GM19372 (cell line): ENCODE results near the gene NIPA2.

Experiments used
- ATAC-seq: cut with Tn5 transposase; IDR thresholded peaks from one replicate; pipeline ENCODE4 v1.9.1; 2021; ENCODE audit warnings: mild to moderate bottlenecking, low read depth, moderate library complexity; ENCODE audit not compliant: unreplicated experiment

NIPA2 gene

DNA sequence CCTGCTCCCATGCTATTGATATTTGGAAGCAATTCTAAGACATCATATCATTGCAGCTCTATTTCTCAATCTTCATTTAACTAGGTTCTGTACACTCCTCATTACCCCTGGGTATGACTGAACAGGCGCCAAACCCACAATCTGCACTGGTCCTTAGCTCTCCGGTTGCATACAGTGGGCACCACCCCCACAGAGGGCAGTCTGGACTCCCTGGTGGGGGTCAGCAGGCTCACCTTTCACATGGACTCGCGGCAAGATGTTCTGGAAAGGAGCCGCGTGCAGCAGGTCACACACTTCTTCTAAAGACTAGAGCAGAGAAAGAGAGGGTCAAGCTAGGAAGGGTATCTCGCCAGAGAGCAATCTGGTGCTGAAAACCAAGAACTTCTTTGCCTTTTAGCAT is 36.5 kb downstream of the NIPA2 start:
- no peak for ATAC-seq

- ATAC-seq: no peak
These were observed 38.7 kb downstream of the NIPA2 start for GRCh38 chr15:22877117-22877516.

- no peak for ATAC-seq
These were observed 39.1 kb downstream of the NIPA2 start for GRCh38 chr15:22877607-22878006.

DNA sequence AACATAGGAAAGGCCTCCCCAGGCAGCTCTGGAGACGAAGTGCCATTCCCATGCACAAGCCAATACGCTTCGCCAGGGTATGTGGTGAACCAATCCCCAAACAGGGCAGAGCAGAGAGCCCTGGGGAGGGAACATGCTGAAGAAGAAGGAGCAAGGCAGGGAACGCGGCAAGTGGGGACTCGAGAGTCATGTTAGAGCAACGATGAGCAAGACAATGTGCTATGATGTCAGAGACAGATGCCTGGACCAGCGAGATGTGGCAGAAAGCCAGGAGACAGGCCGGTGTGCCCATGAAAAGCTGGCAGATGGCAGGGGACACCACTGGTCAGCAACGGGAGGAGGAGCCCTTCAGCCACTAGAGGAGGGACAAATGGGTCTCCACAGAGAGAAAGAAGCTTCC is 39.6 kb downstream of the NIPA2 start:
- no peak for ATAC-seq

DNA sequence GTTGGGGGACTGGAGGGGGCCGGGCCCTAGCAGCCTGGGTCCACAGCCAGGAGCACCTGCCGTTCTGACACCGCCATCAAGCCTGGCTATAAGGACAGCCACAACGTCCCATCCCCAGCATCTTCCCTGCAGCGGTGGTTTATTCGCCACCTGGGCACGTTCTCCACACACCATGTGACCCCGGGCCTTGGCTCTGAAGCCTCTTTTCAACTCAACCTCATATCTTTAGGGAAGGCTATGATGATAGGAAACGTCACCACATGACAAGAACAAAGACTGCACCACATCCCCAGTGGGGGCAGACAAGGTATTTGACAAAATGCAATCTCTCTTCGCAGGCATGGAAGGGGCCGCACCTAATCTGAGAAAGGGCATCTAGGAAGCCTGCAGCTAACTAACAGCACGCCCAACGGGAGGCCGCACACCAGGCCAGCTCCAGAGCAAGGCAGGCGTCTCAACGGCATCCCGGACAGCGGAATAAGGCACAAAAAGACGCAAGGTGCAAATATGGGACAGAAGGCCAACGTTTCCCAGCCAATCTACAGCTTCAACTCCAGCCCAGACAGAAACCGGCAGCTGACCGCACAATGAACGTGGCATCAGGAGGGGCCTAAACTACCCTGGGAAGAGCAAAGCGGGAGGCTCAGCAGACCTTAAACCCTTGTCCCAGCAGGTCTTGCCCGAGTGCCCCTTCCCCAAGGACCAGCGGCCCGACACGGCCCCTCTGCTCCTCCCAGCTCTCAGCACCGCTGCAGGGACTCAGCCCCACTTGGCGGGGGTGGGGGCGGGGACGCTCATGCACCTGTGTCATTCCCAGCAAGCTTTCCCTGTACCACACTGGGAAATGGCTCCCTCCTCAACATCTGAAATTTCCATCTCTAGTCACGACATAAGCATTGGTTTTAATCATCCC is 41.9 kb downstream of the NIPA2 start:
- ATAC-seq: no peak

DNA sequence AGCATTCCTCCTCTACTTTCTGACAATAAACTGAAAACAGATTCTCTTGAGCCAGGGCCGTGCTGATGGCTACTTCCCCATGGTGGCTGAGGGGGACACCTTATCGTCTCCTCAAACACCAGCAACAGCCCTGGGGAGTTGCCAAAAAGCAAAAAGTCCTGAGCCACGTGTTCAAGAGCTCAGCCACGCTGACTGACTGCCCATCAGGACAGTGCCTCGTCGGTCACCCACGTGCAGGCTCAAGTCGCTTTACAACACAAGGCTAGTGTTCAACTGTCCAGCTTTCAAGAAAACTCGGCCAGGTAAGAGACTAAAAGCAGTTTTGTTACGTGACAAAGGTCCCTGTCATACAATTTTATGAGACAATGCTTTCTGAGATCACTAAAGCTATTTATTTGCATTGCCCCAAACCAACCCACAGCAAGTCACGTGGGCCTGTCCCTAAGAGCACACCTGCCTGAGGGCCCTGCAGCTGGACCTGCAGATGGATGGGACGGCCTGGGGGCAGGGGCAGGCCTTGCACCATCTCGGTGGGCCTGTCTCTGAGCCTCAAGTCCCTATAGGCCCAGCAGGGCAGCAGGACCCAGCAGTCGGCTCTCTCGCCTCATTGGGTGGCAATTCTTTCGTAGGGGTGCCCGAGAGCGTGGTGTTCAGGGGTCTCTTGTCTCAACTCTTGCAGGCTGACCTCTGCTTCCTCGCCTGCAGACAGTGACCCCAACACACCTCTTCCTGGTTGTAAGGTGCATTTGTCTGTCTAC is 42.7 kb downstream of the NIPA2 start:
- no peak for ATAC-seq

- no peak for ATAC-seq
These were observed 43.4 kb downstream of the NIPA2 start for GRCh38 chr15:22881739-22882440.

- ATAC-seq: no peak
These were observed 44.7 kb downstream of the NIPA2 start for GRCh38 chr15:22883196-22883595.

GRCh38 chr15:22884344-22884743 is 45.9 kb downstream of the NIPA2 start:
- no peak for ATAC-seq

DNA sequence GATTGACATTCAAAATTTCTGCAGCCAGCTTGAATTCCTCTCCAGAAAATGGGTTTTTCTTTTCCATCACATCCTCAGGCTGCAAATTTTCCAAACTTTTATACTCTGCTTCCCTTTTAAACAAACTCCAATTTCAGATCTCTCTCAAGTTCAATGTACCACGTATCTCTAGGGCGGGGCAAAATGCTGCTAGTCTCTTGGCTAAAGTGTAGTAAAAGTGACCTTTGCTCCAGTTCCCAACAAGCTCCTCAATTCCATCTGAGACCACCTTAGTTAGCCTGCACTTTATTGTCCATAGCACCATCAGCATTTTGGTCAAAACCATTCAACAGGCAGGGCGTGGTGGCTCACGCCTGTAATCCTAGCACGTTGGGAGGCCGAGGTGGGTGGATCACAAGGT is 46.7 kb downstream of the NIPA2 start:
- no peak for ATAC-seq

GRCh38 chr15:22887157-22887951 is 48.9 kb downstream of the NIPA2 start:
- ATAC-seq: no peak

DNA sequence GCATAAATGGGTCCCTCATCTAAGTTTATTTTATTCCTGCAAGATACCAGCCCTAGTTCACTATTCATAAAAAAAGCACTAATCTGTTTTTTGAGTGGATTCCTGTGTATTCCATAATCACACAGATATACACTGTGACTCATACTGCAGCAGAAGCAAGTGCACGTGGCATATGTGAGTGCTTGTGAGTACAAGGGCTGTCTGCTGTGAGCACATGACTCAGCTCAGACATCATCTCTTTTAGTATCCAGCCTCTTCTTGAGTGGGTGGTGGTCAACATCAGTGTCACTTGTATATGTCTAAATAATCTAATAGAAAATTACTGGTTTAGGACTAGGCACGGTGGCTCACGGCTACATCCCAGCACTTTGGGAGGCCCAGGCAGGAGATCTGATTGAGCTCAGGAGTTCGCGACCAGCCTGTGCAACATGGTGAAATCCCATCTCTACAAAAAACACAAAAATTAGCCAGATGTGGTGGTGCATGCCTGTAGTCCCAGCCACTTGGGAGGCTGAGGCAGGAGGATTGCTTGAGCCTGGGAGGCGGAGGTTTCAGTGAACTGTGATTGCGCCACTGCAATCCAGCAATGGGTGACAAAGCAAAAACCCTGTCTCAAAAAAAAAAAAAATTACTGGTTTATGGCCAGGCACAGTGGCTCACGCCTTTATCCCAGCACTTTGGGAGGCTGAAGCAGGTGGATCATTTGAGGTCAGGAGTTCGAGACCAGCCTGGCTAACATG is 49.8 kb downstream of the NIPA2 start:
- ATAC-seq: no peak

- no peak for ATAC-seq
These were observed 50.8 kb downstream of the NIPA2 start for GRCh38 chr15:22889146-22889818.

DNA sequence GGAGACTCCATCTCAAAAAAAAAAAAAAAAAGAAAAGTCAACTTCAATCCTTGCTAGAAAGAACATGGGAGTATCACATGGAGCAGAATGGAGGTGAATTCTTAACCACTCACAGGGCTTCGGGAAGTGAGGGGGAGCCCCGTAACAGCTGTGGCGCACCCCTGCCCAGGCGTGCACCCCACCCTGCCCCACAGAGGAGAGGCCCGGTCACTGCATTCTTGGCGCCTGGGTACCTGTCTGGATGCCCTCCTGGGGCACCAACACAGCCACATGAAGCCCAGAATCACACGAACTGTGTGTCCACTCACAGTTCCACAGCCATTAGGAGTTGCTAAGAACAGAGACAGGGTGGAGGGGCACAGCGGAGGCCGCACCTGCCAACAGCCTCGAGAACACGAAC is 51.8 kb downstream of the NIPA2 start:
- ATAC-seq: no peak

DNA sequence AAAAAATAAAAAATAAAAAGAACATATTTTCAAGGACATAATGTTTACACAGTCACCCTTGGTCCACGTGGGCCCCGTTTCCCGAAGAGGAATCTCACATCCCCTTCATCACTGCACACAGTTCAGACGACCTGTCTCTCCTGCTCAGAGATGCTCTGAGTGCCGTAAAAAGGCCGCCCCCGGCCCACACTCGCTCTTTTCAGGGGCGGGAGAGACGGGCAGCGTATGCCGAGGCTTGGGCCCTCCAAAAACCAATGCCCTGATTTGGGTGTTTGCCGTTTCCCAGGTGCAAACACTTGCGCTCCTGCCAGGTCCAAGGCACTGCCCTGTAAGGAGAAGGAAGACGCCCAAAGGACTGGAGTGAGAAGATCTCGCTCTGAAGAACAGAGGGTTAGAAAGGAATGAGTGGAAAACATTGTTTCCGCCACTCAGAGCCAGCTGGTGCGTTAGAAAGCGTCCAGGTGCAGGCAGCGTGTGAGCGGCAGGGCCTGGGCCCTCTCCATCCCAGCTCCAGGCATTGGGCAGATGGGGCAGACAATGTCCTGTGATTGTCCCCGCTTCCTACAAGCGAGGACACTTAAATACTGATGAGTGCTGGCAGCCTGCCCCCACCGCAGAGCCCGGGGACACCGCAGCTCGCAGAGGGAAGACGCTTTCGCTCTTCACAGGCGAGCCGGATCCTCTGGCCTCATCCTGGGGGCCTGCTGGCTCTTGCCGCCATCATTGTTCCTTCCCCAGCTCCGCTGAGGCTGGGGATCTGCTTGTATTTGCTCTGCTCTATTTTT is 53.2 kb downstream of the NIPA2 start:
- ATAC-seq: no peak

GRCh38 chr15:22892333-22892732 is 53.9 kb downstream of the NIPA2 start:
- no peak for ATAC-seq

DNA sequence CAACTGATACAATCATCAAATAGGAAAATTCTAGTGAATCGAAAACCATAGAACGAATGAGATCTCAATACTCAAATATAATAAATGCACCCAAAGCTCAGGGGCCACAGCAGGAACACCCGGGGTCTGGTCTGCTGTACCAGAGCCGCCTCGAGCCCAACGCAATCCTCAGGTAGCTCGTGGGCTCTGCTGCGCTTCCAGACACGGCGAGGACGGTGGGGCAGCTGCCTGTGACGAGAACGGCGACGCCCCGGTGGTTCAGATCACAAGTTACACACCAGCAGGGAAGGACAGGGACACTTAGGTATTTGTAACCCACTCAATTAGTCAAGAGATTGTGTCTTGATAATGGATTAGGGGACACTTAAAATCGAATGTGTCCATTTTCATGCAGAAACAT is 54.6 kb downstream of the NIPA2 start:
- no peak for ATAC-seq

- ATAC-seq: no peak
These were observed 55.4 kb downstream of the NIPA2 start for GRCh38 chr15:22893881-22894280.
